ENCODE measurements around the gene TFR2.

TFR2 gene

GRCh38 chr7:100639995-100640516, 1.3 kb downstream of the TFR2 start:
- Histone ChIP-seq H3K27ac (ENCODE audit: low read length) (no peak overlapping the region), H3K4me3 (ENCODE audit: low read depth in 1 of 2, low read length in 2 of 2) (no peak overlapping the region), H3K4me1 (ENCODE audit: control insufficient read depth in 1 of 2, insufficient read depth in 2 of 2, low read length in 2 of 2) (no peaks in the 10 kb centered on the region), H3K36me3 (ENCODE audit: control insufficient read depth in 1 of 2, insufficient read depth in 2 of 2, low read length in 2 of 2) (no peaks in the 10 kb centered on the region), H3K9me3 (ENCODE audit: control insufficient read depth in 1 of 2, low read length in 2 of 2) (no peaks in the 10 kb centered on the region), H3K27me3 (ENCODE audit: low read depth, low read length) (no peaks in the 10 kb centered on the region)

GRCh38 chr7:100632951-100633717, 8.2 kb downstream of the TFR2 start:
- H3K27ac ChIP-seq (ENCODE audit: low read length) = no peak overlapping the region
- no peaks in the 10 kb centered on the region for H3K36me3 ChIP-seq (ENCODE audit: control insufficient read depth in 1 of 2, insufficient read depth in 2 of 2, low read length in 2 of 2)

GRCh38 chr7:100630066-100630465, 11.3 kb downstream of the TFR2 start:
- Histone ChIP-seq H3K4me1 (ENCODE audit: control insufficient read depth in 1 of 2, insufficient read depth in 2 of 2, low read length in 2 of 2) (peaks cover 0 to 16% of the 10 kb centered on the region in 2 donors), H3K4me3 (ENCODE audit: low read depth in 1 of 2, low read length in 2 of 2) (no peak overlapping the region), H3K27me3 (ENCODE audit: low read depth, low read length) (no peaks in the 10 kb centered on the region), H3K27ac (ENCODE audit: low read length) (no peak overlapping the region), H3K9me3 (ENCODE audit: control insufficient read depth in 1 of 2, low read length in 2 of 2) (no peaks in the 10 kb centered on the region), H3K36me3 (ENCODE audit: control insufficient read depth in 1 of 2, insufficient read depth in 2 of 2, low read length in 2 of 2) (no peaks in the 10 kb centered on the region)

More at GRCh38 chr7:100632951-100633717, 8.2 kb downstream of the TFR2 start:
- H3K27me3 ChIP-seq (ENCODE audit: low read depth, low read length) = no peaks in the 10 kb centered on the region
- no peaks in the 10 kb centered on the region for H3K9me3 ChIP-seq (ENCODE audit: control insufficient read depth in 1 of 2, low read length in 2 of 2)
- peak overlapping the region; percentile 26 to 61 for H3K4me3 ChIP-seq (ENCODE audit: low read depth in 1 of 2, low read length in 2 of 2)
- H3K4me1 ChIP-seq (ENCODE audit: control insufficient read depth in 1 of 2, insufficient read depth in 2 of 2, low read length in 2 of 2) = peaks cover 0 to 8% of the 10 kb centered on the region in 2 donors

GRCh38 chr7:100629117-100629716, 12.1 kb downstream of the TFR2 start:
- Histone ChIP-seq H3K36me3 (ENCODE audit: control insufficient read depth in 1 of 2, insufficient read depth in 2 of 2, low read length in 2 of 2) (no peaks in the 10 kb centered on the region), H3K27me3 (ENCODE audit: low read depth, low read length) (no peaks in the 10 kb centered on the region), H3K4me1 (ENCODE audit: control insufficient read depth in 1 of 2, insufficient read depth in 2 of 2, low read length in 2 of 2) (peaks cover 0 to 16% of the 10 kb centered on the region in 2 donors), H3K9me3 (ENCODE audit: control insufficient read depth in 1 of 2, low read length in 2 of 2) (no peaks in the 10 kb centered on the region), H3K27ac (ENCODE audit: low read length) (no peak overlapping the region), H3K4me3 (ENCODE audit: low read depth in 1 of 2, low read length in 2 of 2) (no peak overlapping the region)

- Histone ChIP-seq H3K36me3 (ENCODE audit: control insufficient read depth in 1 of 2, insufficient read depth in 2 of 2, low read length in 2 of 2) (no peaks in the 10 kb centered on the region), H3K4me3 (ENCODE audit: low read depth in 1 of 2, low read length in 2 of 2) (no peak overlapping the region), H3K27me3 (ENCODE audit: low read depth, low read length) (no peaks in the 10 kb centered on the region), H3K27ac (ENCODE audit: low read length) (no peak overlapping the region), H3K9me3 (ENCODE audit: control insufficient read depth in 1 of 2, low read length in 2 of 2) (no peaks in the 10 kb centered on the region), H3K4me1 (ENCODE audit: control insufficient read depth in 1 of 2, insufficient read depth in 2 of 2, low read length in 2 of 2) (peaks cover 0 to 8% of the 10 kb centered on the region in 2 donors)
These were observed 14.2 kb downstream of the TFR2 start for GRCh38 chr7:100627238-100627549.

GRCh38 chr7:100626530-100627237, 14.7 kb downstream of the TFR2 start:
- H3K4me3 ChIP-seq (ENCODE audit: low read depth in 1 of 2, low read length in 2 of 2) = peak overlapping the region; percentile 9 to 46

GRCh38 chr7:100626055-100626454, 15.3 kb downstream of the TFR2 start:
- H3K4me3 ChIP-seq (ENCODE audit: low read depth in 1 of 2, low read length in 2 of 2) = peak overlapping the region; percentile 9 to 46
- H3K4me1 ChIP-seq (ENCODE audit: control insufficient read depth in 1 of 2, insufficient read depth in 2 of 2, low read length in 2 of 2) = peaks cover 0 to 8% of the 10 kb centered on the region in 2 donors
- no peak overlapping the region for H3K27ac ChIP-seq (ENCODE audit: low read length)
- H3K27me3 ChIP-seq (ENCODE audit: low read depth, low read length) = no peaks in the 10 kb centered on the region
- no peaks in the 10 kb centered on the region for H3K9me3 ChIP-seq (ENCODE audit: control insufficient read depth in 1 of 2, low read length in 2 of 2)
- H3K36me3 ChIP-seq (ENCODE audit: control insufficient read depth in 1 of 2, insufficient read depth in 2 of 2, low read length in 2 of 2) = no peaks in the 10 kb centered on the region

More at GRCh38 chr7:100626530-100627237, 14.7 kb downstream of the TFR2 start:
- no peaks in the 10 kb centered on the region for H3K27me3 ChIP-seq (ENCODE audit: low read depth, low read length)
- H3K36me3 ChIP-seq (ENCODE audit: control insufficient read depth in 1 of 2, insufficient read depth in 2 of 2, low read length in 2 of 2) = no peaks in the 10 kb centered on the region
- no peak overlapping the region for H3K27ac ChIP-seq (ENCODE audit: low read length)
- no peaks in the 10 kb centered on the region for H3K9me3 ChIP-seq (ENCODE audit: control insufficient read depth in 1 of 2, low read length in 2 of 2)
- peaks cover 0 to 8% of the 10 kb centered on the region in 2 donors for H3K4me1 ChIP-seq (ENCODE audit: control insufficient read depth in 1 of 2, insufficient read depth in 2 of 2, low read length in 2 of 2)

- Histone ChIP-seq H3K36me3 (ENCODE audit: control insufficient read depth in 1 of 2, insufficient read depth in 2 of 2, low read length in 2 of 2) (no peaks in the 10 kb centered on the region), H3K4me1 (ENCODE audit: control insufficient read depth in 1 of 2, insufficient read depth in 2 of 2, low read length in 2 of 2) (peaks cover 0 to 8% of the 10 kb centered on the region in 2 donors), H3K27me3 (ENCODE audit: low read depth, low read length) (no peaks in the 10 kb centered on the region), H3K4me3 (ENCODE audit: low read depth in 1 of 2, low read length in 2 of 2) (no peak overlapping the region), H3K9me3 (ENCODE audit: control insufficient read depth in 1 of 2, low read length in 2 of 2) (no peaks in the 10 kb centered on the region), H3K27ac (ENCODE audit: low read length) (no peak overlapping the region)
These were observed 17.2 kb downstream of the TFR2 start for GRCh38 chr7:100623951-100624824.

GRCh38 chr7:100621554-100621953, 19.8 kb downstream of the TFR2 start:
- Histone ChIP-seq H3K4me3 (ENCODE audit: low read depth in 1 of 2, low read length in 2 of 2) (no peak overlapping the region), H3K36me3 (ENCODE audit: control insufficient read depth in 1 of 2, insufficient read depth in 2 of 2, low read length in 2 of 2) (peaks cover 0 to 2% of the 10 kb centered on the region in 2 donors), H3K9me3 (ENCODE audit: control insufficient read depth in 1 of 2, low read length in 2 of 2) (no peaks in the 10 kb centered on the region), H3K27ac (ENCODE audit: low read length) (no peak overlapping the region), H3K4me1 (ENCODE audit: control insufficient read depth in 1 of 2, insufficient read depth in 2 of 2, low read length in 2 of 2) (peaks cover 0 to 3% of the 10 kb centered on the region in 2 donors), H3K27me3 (ENCODE audit: low read depth, low read length) (no peaks in the 10 kb centered on the region)

GRCh38 chr7:100620804-100621203, 20.5 kb downstream of the TFR2 start:
- Histone ChIP-seq H3K4me1 (ENCODE audit: control insufficient read depth in 1 of 2, insufficient read depth in 2 of 2, low read length in 2 of 2) (no peaks in the 10 kb centered on the region), H3K27ac (ENCODE audit: low read length) (no peak overlapping the region), H3K27me3 (ENCODE audit: low read depth, low read length) (no peaks in the 10 kb centered on the region), H3K36me3 (ENCODE audit: control insufficient read depth in 1 of 2, insufficient read depth in 2 of 2, low read length in 2 of 2) (peaks cover 0 to 3% of the 10 kb centered on the region in 2 donors), H3K4me3 (ENCODE audit: low read depth in 1 of 2, low read length in 2 of 2) (no peak overlapping the region), H3K9me3 (ENCODE audit: control insufficient read depth in 1 of 2, low read length in 2 of 2) (no peaks in the 10 kb centered on the region)
